OCI-LY3 (cell line): ENCODE data around the gene GOLPH3L.
"Not testable (repeated sequence)": the region's sequence is repeated elsewhere in the genome, so short reads cannot be mapped to it uniquely, and the experiment has no call there.

Source experiments
- H2AFZ ChIP-seq: fragments of 200-600, 300-600 bp; shearing (Covaris generic); 2 replicates; pipeline ENCODE4 v1.6.0; 2014; ENCODE audit warnings: antibody characterized with exemption, low read depth, low read length
- H3K27ac ChIP-seq: fragments of 200-600, 300-600 bp; sonication (generic); 2 replicates; pipeline ENCODE4 v1.5.1; 2014; ENCODE audit warnings: mild to moderate bottlenecking, low read length, moderate library complexity, mixed read lengths
- H3K27me3 ChIP-seq: fragments of 200-600, 300-600 bp; sonication (generic); 2 replicates; pipeline ENCODE4 v1.6.1; 2014; ENCODE audit warnings: low read depth, low read length, mixed read lengths
- H3K36me3 ChIP-seq: fragments of 200-600, 300-600 bp; sonication (generic); replicated peaks from 2 replicates; pipeline ENCODE3; 2014; ENCODE audit warnings: low read depth, low read length, mixed read lengths
- H3K4me1 ChIP-seq: fragments of 300-600, 200-600 bp; sonication (generic); 2 replicates; pipeline ENCODE4 v1.6.1; 2014; ENCODE audit warnings: low read length, mixed read lengths
- H3K4me2 ChIP-seq: fragments of 200-600, 300-600 bp; sonication (generic); 2 replicates; pipeline ENCODE4 v1.6.1; 2014; ENCODE audit warnings: low read length, mixed read lengths
- H3K4me3 ChIP-seq: fragments of 300-600, 200-600 bp; sonication (generic); 2 replicates; pipeline ENCODE4 v1.5.1; 2014; ENCODE audit warnings: antibody characterized with exemption, mild to moderate bottlenecking, low read length, moderate library complexity
- H3K79me2 ChIP-seq: fragments of 300-600, 200-600 bp; shearing (Covaris generic); 2 replicates; pipeline ENCODE4 v1.6.1; 2014; ENCODE audit warnings: mild to moderate bottlenecking, low read length, mixed read lengths
- H3K9ac ChIP-seq: fragments of 300-600, 200-600 bp; shearing (Covaris generic); 2 replicates; pipeline ENCODE4 v1.6.0; 2014; ENCODE audit warnings: mild to moderate bottlenecking, low read length, moderate library complexity
- H3K9me3 ChIP-seq: fragments of 200-600, 300-600 bp; shearing (Covaris generic); 2 replicates; pipeline ENCODE4 v1.6.1; 2014; ENCODE audit warnings: low read length, mixed read lengths; ENCODE audit not compliant: insufficient read depth
- H4K20me1 ChIP-seq: fragments of 200-600, 300-600 bp; sonication (generic); 2 replicates; pipeline ENCODE4 v1.6.1; 2016; ENCODE audit warnings: low read length, mixed read lengths; ENCODE audit not compliant: insufficient read depth
- CTCF ChIP-seq: fragments of 200-600, 300-600 bp; sonication (generic); IDR thresholded peaks from 2 replicates; pipeline ENCODE4 v1.5.1; 2014; ENCODE audit warnings: antibody characterized with exemption, low read length, low read depth
- EZH2phosphoT487 ChIP-seq: fragments of 200-600 bp; shearing (Covaris generic); IDR thresholded peaks from 2 replicates; pipeline ENCODE4 v1.6.1; 2018; ENCODE audit warnings: antibody characterized with exemption, mixed run types, low read depth

The GOLPH3L gene

GRCh38 chr1:150612014-150612345 lies 85.0 kb downstream of the GOLPH3L start:
- Histone ChIP-seq H2AFZ (no peak overlapping the region), H3K36me3 (peaks cover 37% of the 10 kb centered on the region), H3K27me3 (no peaks in the 10 kb centered on the region), H3K9ac (peak overlapping the region; percentile 12; the same call in 1 of the 2 replicates), H3K79me2 (peaks cover 18% of the 10 kb centered on the region; the same call in 1 of the 2 replicates), H3K4me2 (peak overlapping the region; percentile 51), H3K4me1 (peaks cover 48% of the 10 kb centered on the region), H3K4me3 (peak overlapping the region; percentile 7), H4K20me1 (no peaks in the 10 kb centered on the region), H3K27ac (peak overlapping the region; percentile 79), H3K9me3 (no peaks in the 10 kb centered on the region)
- TF ChIP-seq EZH2phosphoT487 (no peak), CTCF (no peak)

GRCh38 chr1:150610576-150610975 lies 86.4 kb downstream of the GOLPH3L start:
- H3K36me3 ChIP-seq, result peaks cover 26% of the 10 kb centered on the region
- no peak for TF ChIP-seq EZH2phosphoT487
- TF ChIP-seq CTCF, result no peak
- no peaks in the 10 kb centered on the region for H3K9me3 ChIP-seq
- H3K27ac ChIP-seq, result no peak overlapping the region
- H3K4me1 ChIP-seq, result peaks cover 44% of the 10 kb centered on the region
- H4K20me1 ChIP-seq, result no peaks in the 10 kb centered on the region
- no peak overlapping the region for H3K9ac ChIP-seq
- H2AFZ ChIP-seq, result no peak overlapping the region
- H3K4me2 ChIP-seq, result no peak overlapping the region
- no peak overlapping the region for H3K4me3 ChIP-seq
- H3K79me2 ChIP-seq, result peaks cover 16% of the 10 kb centered on the region; the same call in 1 of the 2 replicates
- H3K27me3 ChIP-seq, result no peaks in the 10 kb centered on the region

GRCh38 chr1:150609732-150610131 lies 87.2 kb downstream of the GOLPH3L start:
- Histone ChIP-seq H4K20me1 (no peaks in the 10 kb centered on the region), H3K79me2 (peaks cover 8% of the 10 kb centered on the region; the same call in 1 of the 2 replicates), H3K4me2 (no peak overlapping the region), H3K9me3 (no peaks in the 10 kb centered on the region), H3K36me3 (peaks cover 18% of the 10 kb centered on the region), H3K27ac (no peak overlapping the region), H3K4me1 (peaks cover 39% of the 10 kb centered on the region), H3K9ac (no peak overlapping the region), H3K27me3 (no peaks in the 10 kb centered on the region), H2AFZ (no peak overlapping the region), H3K4me3 (no peak overlapping the region)
- no peak for TF ChIP-seq CTCF
- no peak for TF ChIP-seq EZH2phosphoT487

GRCh38 chr1:150606463-150607142 lies 90.4 kb downstream of the GOLPH3L start:
- Histone ChIP-seq H3K4me3 (no peak overlapping the region), H3K36me3 (peaks cover 3% of the 10 kb centered on the region), H3K4me1 (peaks cover 10% of the 10 kb centered on the region), H3K27me3 (no peaks in the 10 kb centered on the region), H2AFZ (no peak overlapping the region), H3K27ac (no peak overlapping the region), H3K9me3 (no peaks in the 10 kb centered on the region), H3K4me2 (no peak overlapping the region), H3K9ac (no peak overlapping the region), H3K79me2 (no peaks in the 10 kb centered on the region), H4K20me1 (no peaks in the 10 kb centered on the region)
- TF ChIP-seq EZH2phosphoT487 (no peak), CTCF (no peak)

GRCh38 chr1:150605451-150605731 lies 91.6 kb downstream of the GOLPH3L start:
- not testable (repeated sequence) for H3K4me3 ChIP-seq, H2AFZ ChIP-seq, H3K4me2 ChIP-seq, H3K27me3 ChIP-seq, H3K36me3 ChIP-seq, H3K4me1 ChIP-seq, H3K9me3 ChIP-seq, H3K9ac ChIP-seq, H3K79me2 ChIP-seq, H4K20me1 ChIP-seq, H3K27ac ChIP-seq
